ENCODE results near the gene DIRAS1. TPM values are rescaled to one million over a fixed set of nuclear protein-coding genes. Genes with fewer than 3 reads are reported as not detected.

The DIRAS1 gene
- total and polyA plus RNA-seq, 2 donors (not counting 1 experiment from before 2014, with no cell fraction given), result 5.2 to 19.0 TPM

GRCh38 chr19:2686360-2686759, 34.8 kb downstream of the DIRAS1 start:
- Histone ChIP-seq H3K4me2 (ENCODE audit: extremely low read depth, insufficient read depth, low read length) (no peak overlapping the region), H3K36me3 (ENCODE audit: control insufficient read depth, insufficient read depth, low read length) (no peaks in the 10 kb centered on the region), H3K9ac (ENCODE audit: insufficient read depth, low read length) (no peak overlapping the region), H3K4me3 (replicated peaks in 1 of 4; ENCODE audit: control extremely low read depth in 1 of 4, insufficient read depth in 1 of 4, low read depth in 3 of 4, low read length in 4 of 4) (no peak overlapping the region), H2AFZ (ENCODE audit: low read length) (no peak overlapping the region), H3K9me3 (ENCODE audit: control insufficient read depth, insufficient read depth, low read depth, low read length) (no peaks in the 10 kb centered on the region), H3K79me2 (ENCODE audit: control insufficient read depth, insufficient read depth, low read length) (no peaks in the 10 kb centered on the region), H3K27ac (ENCODE audit: insufficient read depth, low read length) (no peak overlapping the region), H3K27me3 (ENCODE audit: control insufficient read depth, insufficient read depth, low read length) (no peaks in the 10 kb centered on the region), H4K20me1 (ENCODE audit: control insufficient read depth, extremely low read depth, insufficient read depth, low read length) (no peaks in the 10 kb centered on the region), H3K4me1 (ENCODE audit: control insufficient read depth, extremely low read depth, insufficient read depth, low read length) (no peaks in the 10 kb centered on the region)
- DNase-seq (ENCODE audit: low read depth in 2 of 2), result no peak
- TF ChIP-seq, protein P1, sequence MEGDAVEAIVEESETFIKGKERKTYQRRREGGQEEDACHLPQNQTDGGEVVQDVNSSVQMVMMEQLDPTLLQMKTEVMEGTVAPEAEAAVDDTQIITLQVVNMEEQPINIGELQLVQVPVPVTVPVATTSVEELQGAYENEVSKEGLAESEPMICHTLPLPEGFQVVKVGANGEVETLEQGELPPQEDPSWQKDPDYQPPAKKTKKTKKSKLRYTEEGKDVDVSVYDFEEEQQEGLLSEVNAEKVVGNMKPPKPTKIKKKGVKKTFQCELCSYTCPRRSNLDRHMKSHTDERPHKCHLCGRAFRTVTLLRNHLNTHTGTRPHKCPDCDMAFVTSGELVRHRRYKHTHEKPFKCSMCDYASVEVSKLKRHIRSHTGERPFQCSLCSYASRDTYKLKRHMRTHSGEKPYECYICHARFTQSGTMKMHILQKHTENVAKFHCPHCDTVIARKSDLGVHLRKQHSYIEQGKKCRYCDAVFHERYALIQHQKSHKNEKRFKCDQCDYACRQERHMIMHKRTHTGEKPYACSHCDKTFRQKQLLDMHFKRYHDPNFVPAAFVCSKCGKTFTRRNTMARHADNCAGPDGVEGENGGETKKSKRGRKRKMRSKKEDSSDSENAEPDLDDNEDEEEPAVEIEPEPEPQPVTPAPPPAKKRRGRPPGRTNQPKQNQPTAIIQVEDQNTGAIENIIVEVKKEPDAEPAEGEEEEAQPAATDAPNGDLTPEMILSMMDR (conservative IDR thresholded peaks at IDR 0.05 in 1 of 2, IDR thresholded peaks at IDR 0.05 in 1 of 2; ENCODE audit: low read depth in 1 of 2, low read length in 2 of 2), result no peak
- no peak for TF ChIP-seq EZH2 (IDR thresholded peaks at IDR 0.05; ENCODE audit: low read length, missing control alignments)

DNA sequence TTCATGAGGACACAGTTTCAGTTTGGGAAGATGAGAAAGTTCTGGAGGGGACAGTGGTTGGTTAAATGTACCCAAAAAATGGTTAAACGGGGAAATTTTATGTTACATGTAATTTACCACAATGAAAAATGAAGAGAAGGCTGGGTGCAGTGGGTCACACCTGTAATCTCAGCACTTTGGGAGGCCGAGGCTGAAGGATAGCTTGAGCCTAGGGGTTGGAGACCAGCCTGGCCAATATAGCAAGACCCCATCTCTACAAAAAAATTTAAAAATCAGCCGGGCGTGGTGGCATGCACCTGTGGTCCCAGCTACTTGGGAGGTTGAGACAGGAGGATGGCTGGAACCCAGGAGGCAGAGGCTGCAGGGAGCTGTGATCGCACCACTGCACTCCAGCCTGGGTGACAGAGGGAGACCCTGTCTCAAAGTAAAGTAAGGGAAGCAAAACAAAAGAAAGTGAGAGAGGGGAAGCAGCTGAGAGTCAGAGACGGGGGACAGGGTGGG, 35.9 kb downstream of the DIRAS1 start:
- no peaks in the 10 kb centered on the region for H4K20me1 ChIP-seq (ENCODE audit: control insufficient read depth, extremely low read depth, insufficient read depth, low read length)
- H3K79me2 ChIP-seq (ENCODE audit: control insufficient read depth, insufficient read depth, low read length), result no peaks in the 10 kb centered on the region
- no peak overlapping the region for H2AFZ ChIP-seq (ENCODE audit: low read length)
- TF ChIP-seq, protein P1 (conservative IDR thresholded peaks at IDR 0.05 in 1 of 2, IDR thresholded peaks at IDR 0.05 in 1 of 2; ENCODE audit: low read depth in 1 of 2, low read length in 2 of 2), result no peak
- TF ChIP-seq EZH2 (IDR thresholded peaks at IDR 0.05; ENCODE audit: low read length, missing control alignments), result no peak
- no peaks in the 10 kb centered on the region for H3K36me3 ChIP-seq (ENCODE audit: control insufficient read depth, insufficient read depth, low read length)
- no peak overlapping the region for H3K27ac ChIP-seq (ENCODE audit: insufficient read depth, low read length)
- no peak overlapping the region for H3K4me3 ChIP-seq (replicated peaks in 1 of 4; ENCODE audit: control extremely low read depth in 1 of 4, insufficient read depth in 1 of 4, low read depth in 3 of 4, low read length in 4 of 4)
- H3K4me1 ChIP-seq (ENCODE audit: control insufficient read depth, extremely low read depth, insufficient read depth, low read length), result no peaks in the 10 kb centered on the region
- H3K9ac ChIP-seq (ENCODE audit: insufficient read depth, low read length), result no peak overlapping the region
- no peak overlapping the region for H3K4me2 ChIP-seq (ENCODE audit: extremely low read depth, insufficient read depth, low read length)
- H3K27me3 ChIP-seq (ENCODE audit: control insufficient read depth, insufficient read depth, low read length), result no peaks in the 10 kb centered on the region
- no peaks in the 10 kb centered on the region for H3K9me3 ChIP-seq (ENCODE audit: control insufficient read depth, insufficient read depth, low read depth, low read length)
- no peak for DNase-seq (ENCODE audit: low read depth in 2 of 2)

GRCh38 chr19:2683430-2684003, 37.7 kb downstream of the DIRAS1 start:
- Histone ChIP-seq H3K36me3 (ENCODE audit: control insufficient read depth, insufficient read depth, low read length) (no peaks in the 10 kb centered on the region), H3K4me2 (ENCODE audit: extremely low read depth, insufficient read depth, low read length) (no peak overlapping the region), H3K4me1 (ENCODE audit: control insufficient read depth, extremely low read depth, insufficient read depth, low read length) (no peaks in the 10 kb centered on the region), H3K27ac (ENCODE audit: insufficient read depth, low read length) (no peak overlapping the region), H3K27me3 (ENCODE audit: control insufficient read depth, insufficient read depth, low read length) (no peaks in the 10 kb centered on the region), H3K79me2 (ENCODE audit: control insufficient read depth, insufficient read depth, low read length) (no peaks in the 10 kb centered on the region), H2AFZ (ENCODE audit: low read length) (no peak overlapping the region), H3K9me3 (ENCODE audit: control insufficient read depth, insufficient read depth, low read depth, low read length) (no peaks in the 10 kb centered on the region), H3K9ac (ENCODE audit: insufficient read depth, low read length) (no peak overlapping the region), H4K20me1 (ENCODE audit: control insufficient read depth, extremely low read depth, insufficient read depth, low read length) (no peaks in the 10 kb centered on the region), H3K4me3 (replicated peaks in 1 of 4; ENCODE audit: control extremely low read depth in 1 of 4, insufficient read depth in 1 of 4, low read depth in 3 of 4, low read length in 4 of 4) (no peak overlapping the region)
- TF ChIP-seq, protein P1 (conservative IDR thresholded peaks at IDR 0.05 in 1 of 2, IDR thresholded peaks at IDR 0.05 in 1 of 2; ENCODE audit: low read depth in 1 of 2, low read length in 2 of 2), result no peak
- no peak for TF ChIP-seq EZH2 (IDR thresholded peaks at IDR 0.05; ENCODE audit: low read length, missing control alignments)
- no peak for DNase-seq (ENCODE audit: low read depth in 2 of 2)

Measured in fibroblast of lung (primary cell).